CD4-positive, alpha-beta T cell treated with Interferon alpha-2 for 1 hour (primary cell): ENCODE measurements around the gene UBE2Q1.

Experiments used
- DNase-seq, 2 donors: peaks; one replicate each; pipeline ENCODE4 v3.0.0-alpha.2; 2020 to 2022

UBE2Q1 gene

DNA sequence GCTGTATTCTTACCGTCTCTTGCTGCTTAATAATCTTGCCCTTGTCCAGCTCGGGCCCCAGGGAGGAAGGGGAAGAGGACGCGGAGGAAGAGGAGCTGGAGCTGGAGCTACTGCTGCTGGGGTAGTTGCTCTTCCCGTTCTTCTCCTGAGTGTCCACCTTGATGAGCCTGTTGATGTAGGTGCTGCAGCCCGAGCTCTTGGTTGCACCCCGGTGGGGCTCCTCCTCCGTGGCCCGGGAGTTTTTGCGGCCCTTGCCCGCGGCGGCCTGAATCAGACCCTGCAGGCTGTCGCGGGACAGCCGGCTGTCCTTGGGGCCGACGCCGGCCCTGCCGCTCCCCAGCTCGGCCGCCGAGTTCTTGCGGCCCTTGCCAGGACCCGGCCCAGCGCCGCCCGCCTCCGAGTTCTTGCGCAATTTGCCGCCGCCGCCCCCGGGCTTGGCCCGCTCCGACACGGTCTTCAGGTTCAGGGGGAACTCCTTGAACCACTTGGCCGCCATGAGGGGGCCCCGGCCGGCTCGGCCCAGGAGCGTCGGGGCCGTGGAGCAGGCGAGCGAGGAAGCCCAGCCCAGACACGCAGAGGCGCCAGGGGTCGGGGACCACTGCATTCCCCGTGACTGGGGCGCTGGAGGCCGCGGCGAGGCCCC lies 56.9 kb downstream of the UBE2Q1 start:
- no peak for DNase-seq

DNA sequence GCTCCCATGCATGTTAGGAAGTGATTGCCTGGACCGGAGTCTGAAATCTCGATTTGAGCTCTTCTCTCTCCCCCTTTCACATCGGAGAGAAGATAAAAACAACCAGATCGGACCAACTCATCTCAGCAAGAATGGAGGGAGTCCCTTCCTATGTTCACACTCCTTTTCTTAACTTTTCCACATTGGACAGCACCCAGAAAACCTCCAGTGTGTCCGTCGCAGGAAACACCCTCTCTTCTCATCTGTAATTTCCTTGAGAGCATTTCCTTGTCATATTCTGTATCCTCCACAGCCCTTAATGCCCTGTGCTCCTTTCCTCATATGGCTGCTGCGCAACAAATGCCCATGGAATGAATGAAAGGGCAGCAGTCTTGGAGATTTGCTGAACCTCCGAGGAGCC lies 57.9 kb downstream of the UBE2Q1 start:
- no peak for DNase-seq

DNA sequence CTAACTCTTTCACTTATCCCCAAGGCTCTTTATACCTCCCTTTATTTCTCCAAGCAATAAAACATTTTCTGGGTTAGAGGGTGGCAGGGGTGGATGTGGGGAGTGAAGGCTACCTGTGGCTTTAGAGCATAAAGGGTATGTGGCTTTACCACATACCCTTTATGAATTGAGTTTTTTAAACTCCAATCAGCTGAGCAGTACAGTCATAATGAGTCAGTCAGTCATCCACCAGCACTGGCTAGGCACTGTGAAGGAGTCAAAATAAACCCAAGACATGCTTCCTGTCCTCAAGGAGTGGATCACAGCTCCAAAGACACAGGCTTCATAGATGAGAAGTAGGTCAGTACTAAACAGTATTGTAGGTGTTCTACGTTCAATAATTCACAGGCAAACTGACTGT lies 59.0 kb downstream of the UBE2Q1 start:
- no peak for DNase-seq
